Testis (tissue), 3 donors: ENCODE data around the gene RESP18. TPM values are rescaled to one million over a fixed set of nuclear protein-coding genes. Genes with fewer than 3 reads are reported as not detected.

Source experiments
- DNase-seq: peaks from one replicate; pipeline ENCODE4 v3.0.0-alpha.2; 2019
- H3K27ac ChIP-seq, 2 donors: fragments of 200-600 bp; sonication (generic); one replicate each; pipeline ENCODE4 v1.5.1; 2019
- H3K27me3 ChIP-seq: fragments of 200-600 bp; sonication (generic); one replicate; pipeline ENCODE4 v1.5.1; 2019
- H3K36me3 ChIP-seq: fragments of 200-600 bp; sonication (generic); one replicate; pipeline ENCODE4 v1.5.1; 2017; ENCODE audit warnings: low read depth; ENCODE audit errors: missing control alignments
- H3K4me1 ChIP-seq: fragments of 200-600 bp; sonication (generic); one replicate; pipeline ENCODE4 v1.5.1; 2019
- H3K4me3 ChIP-seq, 2 donors: fragments of 200-600 bp; sonication (generic); one replicate each; pipeline ENCODE4 v1.5.1; 2017 to 2019
- H3K9me3 ChIP-seq: fragments of 200-600 bp; sonication (generic); one replicate; pipeline ENCODE4 v1.5.1; 2017
- POLR2A ChIP-seq: fragments of 450-650 bp; IDR thresholded peaks from one replicate; pipeline ENCODE4 v1.6.1; 2017; ENCODE audit warnings: antibody characterized with exemption, mild to moderate bottlenecking, moderate library complexity
- WGBS, 2 donors: methylation state at CpG; one replicate each; pipeline ENCODE4 v1.1.5; 2018; 5-methylcytosine and 5-hydroxymethylcytosine counted together
- intact Hi-C: fragments of 100-400 bp; cut with DNase I; formaldehyde crosslinking; loops from one replicate; pipeline ENCODE4 v1.15.1; 2023; ENCODE audit warnings: low total_unique reads
- polyA plus RNA-seq: library from polyadenylated mRNA; stranded (reverse); fragments of 350-450 nt; fragmentation: Illumina TruSeq; extraction: RNeasy Lipid Tissue Mini Kit (QIAGEN cat#74804); gene quantifications from one replicate; pipeline ENCODE4 v1.2.3, GENCODE V29; 2014; ENCODE audit warnings: low read depth, low replicate concordance; ENCODE audit not compliant: insufficient read depth
- total RNA-seq, 2 donors: library from RNA; depleted of rRNA; stranded (reverse); fragments of >200 nt; gene quantifications; one replicate each; pipeline ENCODE4 v1.2.3, GENCODE V29; 2016
- TF ChIP-seq, protein P1 (sequence below), 3 experiments: fragments of 450-650 bp in 2 of 3; fragments of 200-600 bp in 1 of 3; sonication (generic) in 1 of 3; IDR thresholded peaks; one replicate each; pipeline ENCODE4 v1.5.1; 2016 to 2019; ENCODE audit warnings: antibody characterized with exemption in 3 of 3, mild to moderate bottlenecking in 2 of 3, moderate library complexity in 1 of 3

RESP18 gene
- total and polyA plus RNA-seq, 3 donors from 2014 or later = 0.71 to 1.4 TPM; not detected in 1

- TF ChIP-seq, protein P1, sequence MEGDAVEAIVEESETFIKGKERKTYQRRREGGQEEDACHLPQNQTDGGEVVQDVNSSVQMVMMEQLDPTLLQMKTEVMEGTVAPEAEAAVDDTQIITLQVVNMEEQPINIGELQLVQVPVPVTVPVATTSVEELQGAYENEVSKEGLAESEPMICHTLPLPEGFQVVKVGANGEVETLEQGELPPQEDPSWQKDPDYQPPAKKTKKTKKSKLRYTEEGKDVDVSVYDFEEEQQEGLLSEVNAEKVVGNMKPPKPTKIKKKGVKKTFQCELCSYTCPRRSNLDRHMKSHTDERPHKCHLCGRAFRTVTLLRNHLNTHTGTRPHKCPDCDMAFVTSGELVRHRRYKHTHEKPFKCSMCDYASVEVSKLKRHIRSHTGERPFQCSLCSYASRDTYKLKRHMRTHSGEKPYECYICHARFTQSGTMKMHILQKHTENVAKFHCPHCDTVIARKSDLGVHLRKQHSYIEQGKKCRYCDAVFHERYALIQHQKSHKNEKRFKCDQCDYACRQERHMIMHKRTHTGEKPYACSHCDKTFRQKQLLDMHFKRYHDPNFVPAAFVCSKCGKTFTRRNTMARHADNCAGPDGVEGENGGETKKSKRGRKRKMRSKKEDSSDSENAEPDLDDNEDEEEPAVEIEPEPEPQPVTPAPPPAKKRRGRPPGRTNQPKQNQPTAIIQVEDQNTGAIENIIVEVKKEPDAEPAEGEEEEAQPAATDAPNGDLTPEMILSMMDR (IDR thresholded peaks at IDR 0.05) = no peak
- TF ChIP-seq POLR2A = no peak
- H3K27ac ChIP-seq = peak overlapping the region; percentile 6 to 58
- H3K9me3 ChIP-seq = no peaks in the 10 kb centered on the region
- DNase-seq = peak; percentile 64
- no peaks in the 10 kb centered on the region for H3K27me3 ChIP-seq
- WGBS, 2 donors = 63 to 67% methylated on average over 7 to 12 of the region's 12 CpGs
- peaks cover 22% of the 10 kb centered on the region for H3K4me1 ChIP-seq
- intact Hi-C loops = no loop called here
- H3K36me3 ChIP-seq = no peaks in the 10 kb centered on the region
- no peak overlapping the region for H3K4me3 ChIP-seq
Observed at GRCh38 chr2:219286436-219287115, 46.0 kb downstream of the RESP18 start.

DNA sequence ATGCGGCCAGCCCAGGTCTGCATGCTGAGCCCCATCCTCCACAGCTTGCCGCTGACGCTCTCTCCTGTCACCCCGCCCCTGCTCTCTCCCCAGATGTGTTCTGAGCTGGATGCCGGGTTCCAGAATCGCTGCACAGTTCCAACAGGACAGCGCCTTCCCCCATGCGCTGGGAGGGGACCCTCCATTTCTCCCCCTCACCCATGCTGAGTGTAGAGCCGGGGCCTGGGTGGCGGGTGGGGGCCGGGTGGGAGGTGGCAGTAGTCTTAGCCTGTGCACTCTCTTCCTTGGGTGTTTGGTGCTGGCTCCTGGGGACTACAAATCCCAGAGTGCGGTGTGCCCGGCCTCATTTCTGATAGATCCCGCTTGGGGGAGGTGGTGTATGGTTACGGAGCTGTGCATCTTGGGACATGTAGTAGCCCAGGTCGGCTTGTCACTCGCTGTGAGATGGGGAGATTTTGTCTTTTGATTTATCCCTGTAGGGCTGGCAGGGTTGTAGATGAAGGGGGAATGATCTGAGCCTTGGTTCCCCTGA, 46.6 kb downstream of the RESP18 start:
- no peak for TF ChIP-seq POLR2A
- TF ChIP-seq, protein P1 (IDR thresholded peaks at IDR 0.05) = no peak
- H3K4me3 ChIP-seq = no peak overlapping the region
- no peaks in the 10 kb centered on the region for H3K36me3 ChIP-seq
- 79 to 80% methylated on average over 15 to 17 of the region's 17 CpGs for WGBS, 2 donors
- no peaks in the 10 kb centered on the region for H3K9me3 ChIP-seq
- H3K27ac ChIP-seq = peak overlapping the region; percentile 5 to 58
- intact Hi-C loops = no loop called here
- no peaks in the 10 kb centered on the region for H3K27me3 ChIP-seq
- H3K4me1 ChIP-seq = peaks cover 22% of the 10 kb centered on the region
- DNase-seq = peak; percentile 75

GRCh38 chr2:219285373-219285735, 47.2 kb downstream of the RESP18 start:
- WGBS, 2 donors = 85 to 95% methylated on average over 10 to 12 of the region's 12 CpGs
- H3K4me3 ChIP-seq = no peak overlapping the region
- peaks cover 25% of the 10 kb centered on the region for H3K4me1 ChIP-seq
- no peaks in the 10 kb centered on the region for H3K36me3 ChIP-seq
- no peaks in the 10 kb centered on the region for H3K27me3 ChIP-seq
- H3K27ac ChIP-seq = peak overlapping the region in 1 of 2 donors; percentile 5
- TF ChIP-seq, protein P1 (IDR thresholded peaks at IDR 0.05) = no peak
- no peak for TF ChIP-seq POLR2A
- intact Hi-C loops = no loop called here
- DNase-seq = no peak
- H3K9me3 ChIP-seq = no peaks in the 10 kb centered on the region

GRCh38 chr2:219284501-219285372, 47.8 kb downstream of the RESP18 start:
- TF ChIP-seq, protein P1 (IDR thresholded peaks at IDR 0.05) = no peak
- no peak for TF ChIP-seq POLR2A
- intact Hi-C loops = no loop called here
- 88 to 90% methylated on average over 11 to 16 of the region's 16 CpGs for whole genome bisulfite sequencing, 2 donors
- Histone ChIP-seq H3K27ac (no peak overlapping the region), H3K36me3 (no peaks in the 10 kb centered on the region), H3K9me3 (no peaks in the 10 kb centered on the region), H3K4me1 (peaks cover 26% of the 10 kb centered on the region), H3K4me3 (no peak overlapping the region), H3K27me3 (no peaks in the 10 kb centered on the region)
- no peak for DNase-seq
